Psoas muscle (tissue), 8 donors: ENCODE measurements around the gene ACSS2. TPM values are rescaled to one million over a fixed set of nuclear protein-coding genes. Genes with fewer than 3 reads are reported as not detected.

ENCODE experiments used
- ATAC-seq, 4 donors: fragments of 200-7000 bp; cut with Tn5 transposase; one replicate each; pipeline ENCODE4 v1.9.1; 2020; ENCODE audit warnings: moderate library complexity in 3 of 4, mild to moderate bottlenecking in 2 of 4
- DNase-seq, 2 donors: peaks; one replicate each; pipeline ENCODE4 v3.0.0-alpha.2; 2020
- H3K27ac ChIP-seq: fragments of 200-600 bp; one replicate; pipeline ENCODE4 v1.8.0; 2022
- H3K27me3 ChIP-seq, 3 donors: fragments of 200-600 bp in 1 of 3; one replicate each; pipeline versions ENCODE4 v1.6.1 to v1.8.0; 2013 to 2022; ENCODE audit warnings: low read length in 2 of 3, mild to moderate bottlenecking in 2 of 3, moderate library complexity in 1 of 3; ENCODE audit not compliant: insufficient read depth in 3 of 3
- H3K36me3 ChIP-seq, 2 donors: fragments of 200-600 bp in 1 of 2; one replicate each; pipeline versions ENCODE4 v1.6.1 to v1.8.0; 2013 to 2022; ENCODE audit warnings: low read depth in 1 of 2, mild to moderate bottlenecking in 1 of 2, moderate library complexity in 1 of 2; ENCODE audit not compliant: insufficient read depth in 1 of 2
- H3K4me1 ChIP-seq: fragments of 200-600 bp; one replicate; pipeline ENCODE4 v1.8.0; 2022
- H3K4me3 ChIP-seq: fragments of 200-600 bp; one replicate; pipeline ENCODE4 v1.8.0; 2022; ENCODE audit warnings: mild to moderate bottlenecking
- H3K9me3 ChIP-seq: fragments of 200-600 bp; one replicate; pipeline ENCODE4 v1.8.0; 2022
- WGBS, 3 donors: extraction: QIAGEN DNeasy Blood & Tissue Kit; methylation state at CpG; one replicate each; pipeline versions ENCODE4 v1.1.6 to v1.1.7; 2013; 5-methylcytosine and 5-hydroxymethylcytosine counted together
- intact Hi-C, 2 donors: fragments of 100-400 bp; cut with DNase I; formaldehyde crosslinking; loops; one replicate each; pipeline versions ENCODE4 v1.11.0 to v1.14.2; 2022
- polyA plus RNA-seq, 3 donors: library from polyadenylated mRNA; stranded (reverse); fragments of 200-250 nt; gene quantifications; one replicate each; pipeline ENCODE4 v1.2.3, GENCODE V29; 2013
- total RNA-seq, 4 donors: library from RNA; stranded (reverse); fragmentation: NEBNext Ultra II Directional in 2 of 4; extraction: Animal tissue kit (Norgen Biotek cat#: 25700) in 2 of 4; gene quantifications; one replicate each; pipeline versions ENCODE4 v1.2.1 to v1.2.4, GENCODE V29; 2021 to 2023
- TF ChIP-seq, protein P1 (sequence below): fragments of 200-600 bp; IDR thresholded peaks from one replicate; pipeline ENCODE4 v1.8.0; 2022; ENCODE audit warnings: antibody characterized with exemption
- donor health status: healthy with polysubstance abuse.
- donor health status: DM: no; HTN: no; CAD: no; lungs with moderate emphysema.
- donor health status: Bipolar disorder and iron deficiency.
- donor health status: healthy.
- donor health status: DM: yes; HTN: yes; CAD: no.
- donor health status: DM: no; HTN: no; CAD: no.
- donor health status: DM: no; HTN: no; CAD: no.
- donor health status: DM: yes; HTN: yes; CAD: no.

The ACSS2 gene
- total and polyA plus RNA-seq, 7 donors: 15.9 to 161 (median 106) TPM

DNA sequence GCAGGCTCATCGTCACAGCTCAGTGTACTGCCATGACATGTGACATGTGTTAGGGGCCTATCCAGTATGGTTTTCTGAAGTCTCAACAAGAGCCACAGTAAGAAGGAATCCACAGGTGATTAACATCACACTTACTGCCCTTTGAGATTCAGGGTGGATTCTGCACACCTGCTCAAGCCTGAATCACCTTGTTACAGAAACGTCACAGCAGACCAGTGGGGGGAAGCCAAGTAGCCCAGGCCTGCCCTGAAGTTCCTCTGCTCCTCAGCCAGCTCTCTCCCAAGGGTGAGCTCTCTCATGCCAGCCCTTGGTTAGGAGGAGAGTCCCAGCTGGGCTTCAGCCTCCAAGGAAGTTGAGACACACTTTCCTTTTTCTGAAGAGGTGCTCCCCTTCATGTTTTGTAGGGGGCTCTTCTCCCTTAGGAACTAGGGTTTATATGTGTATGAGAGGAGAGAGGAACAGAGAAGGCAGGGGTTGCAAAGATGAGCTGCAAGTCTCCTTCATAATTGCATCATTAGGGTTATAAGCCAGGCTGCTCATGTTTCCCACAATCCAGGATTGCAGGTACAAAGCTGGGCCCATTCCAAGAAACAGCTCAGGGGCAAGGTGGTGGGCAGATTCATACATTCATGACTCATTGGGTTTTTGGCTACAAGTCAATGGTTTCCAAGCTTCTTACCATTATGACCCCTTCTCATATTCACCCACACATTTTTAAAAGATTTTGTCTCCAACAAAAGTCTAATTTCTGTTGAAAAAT lies 67.6 kb downstream of the ACSS2 start:
- peak overlapping the region; percentile 42 for H3K27ac ChIP-seq
- H3K4me1 ChIP-seq: peaks cover 56% of the 10 kb centered on the region
- H3K9me3 ChIP-seq: no peaks in the 10 kb centered on the region
- ATAC-seq: peak in 2 of 4 donors; percentile 17 to 21
- H3K4me3 ChIP-seq: no peak overlapping the region
- H3K36me3 ChIP-seq: peaks cover 0 to 28% of the 10 kb centered on the region in 2 donors
- 60 to 79% (median 63%) methylated on average over 2 of the region's 2 CpGs for WGBS, 3 donors
- H3K27me3 ChIP-seq: no peaks in the 10 kb centered on the region
- intact Hi-C loops: no loop called here
- TF ChIP-seq, protein P1, sequence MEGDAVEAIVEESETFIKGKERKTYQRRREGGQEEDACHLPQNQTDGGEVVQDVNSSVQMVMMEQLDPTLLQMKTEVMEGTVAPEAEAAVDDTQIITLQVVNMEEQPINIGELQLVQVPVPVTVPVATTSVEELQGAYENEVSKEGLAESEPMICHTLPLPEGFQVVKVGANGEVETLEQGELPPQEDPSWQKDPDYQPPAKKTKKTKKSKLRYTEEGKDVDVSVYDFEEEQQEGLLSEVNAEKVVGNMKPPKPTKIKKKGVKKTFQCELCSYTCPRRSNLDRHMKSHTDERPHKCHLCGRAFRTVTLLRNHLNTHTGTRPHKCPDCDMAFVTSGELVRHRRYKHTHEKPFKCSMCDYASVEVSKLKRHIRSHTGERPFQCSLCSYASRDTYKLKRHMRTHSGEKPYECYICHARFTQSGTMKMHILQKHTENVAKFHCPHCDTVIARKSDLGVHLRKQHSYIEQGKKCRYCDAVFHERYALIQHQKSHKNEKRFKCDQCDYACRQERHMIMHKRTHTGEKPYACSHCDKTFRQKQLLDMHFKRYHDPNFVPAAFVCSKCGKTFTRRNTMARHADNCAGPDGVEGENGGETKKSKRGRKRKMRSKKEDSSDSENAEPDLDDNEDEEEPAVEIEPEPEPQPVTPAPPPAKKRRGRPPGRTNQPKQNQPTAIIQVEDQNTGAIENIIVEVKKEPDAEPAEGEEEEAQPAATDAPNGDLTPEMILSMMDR: no peak
- DNase-seq: no peak

DNA sequence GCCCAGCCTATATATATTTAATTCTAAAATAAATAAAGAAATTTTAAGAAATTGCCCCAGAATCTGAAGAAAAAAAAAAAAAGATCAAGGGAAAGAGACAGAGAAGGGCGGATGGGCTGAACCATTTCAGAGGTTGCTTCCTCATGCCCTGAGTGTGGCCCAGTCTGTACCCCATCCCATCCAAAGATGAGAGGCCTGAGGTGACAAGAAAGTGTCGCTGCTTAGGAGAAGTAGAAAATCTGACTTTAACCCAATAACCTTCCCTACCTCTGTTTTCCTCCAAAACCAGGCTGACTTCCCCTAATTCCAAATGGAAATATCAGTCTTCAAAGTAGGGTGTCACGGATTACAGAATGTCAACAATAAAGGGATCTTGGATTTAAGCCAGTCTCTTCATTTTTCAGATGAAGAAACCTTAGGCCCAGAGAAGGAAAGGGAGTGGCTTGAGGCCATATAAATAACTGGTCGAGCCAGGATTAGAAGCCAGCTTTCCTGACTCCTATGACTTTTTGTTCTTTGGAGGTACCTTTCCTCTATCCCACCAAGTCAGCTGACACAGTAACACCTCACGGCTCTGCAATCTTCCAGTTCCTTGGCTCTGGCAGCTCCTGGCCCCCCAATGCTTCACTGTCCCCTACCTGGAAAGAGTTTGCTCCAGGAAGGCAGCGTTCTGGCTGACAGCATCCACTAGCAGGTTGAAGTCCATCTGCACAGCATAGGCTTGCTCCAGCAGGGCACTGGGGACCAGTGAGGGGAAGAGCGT lies 69.1 kb downstream of the ACSS2 start:
- no peak overlapping the region for H3K4me3 ChIP-seq
- WGBS, 3 donors: 75 to 79% (median 76%) methylated on average over 7 of the region's 7 CpGs
- H3K27ac ChIP-seq: peak overlapping the region; percentile 57
- H3K4me1 ChIP-seq: peaks cover 43% of the 10 kb centered on the region
- ATAC-seq (no peak), DNase-seq (no peak)
- no peaks in the 10 kb centered on the region for H3K27me3 ChIP-seq
- intact Hi-C loops: no loop called here
- TF ChIP-seq, protein P1: no peak
- no peaks in the 10 kb centered on the region for H3K9me3 ChIP-seq
- peaks cover 0 to 33% of the 10 kb centered on the region in 2 donors for H3K36me3 ChIP-seq

DNA sequence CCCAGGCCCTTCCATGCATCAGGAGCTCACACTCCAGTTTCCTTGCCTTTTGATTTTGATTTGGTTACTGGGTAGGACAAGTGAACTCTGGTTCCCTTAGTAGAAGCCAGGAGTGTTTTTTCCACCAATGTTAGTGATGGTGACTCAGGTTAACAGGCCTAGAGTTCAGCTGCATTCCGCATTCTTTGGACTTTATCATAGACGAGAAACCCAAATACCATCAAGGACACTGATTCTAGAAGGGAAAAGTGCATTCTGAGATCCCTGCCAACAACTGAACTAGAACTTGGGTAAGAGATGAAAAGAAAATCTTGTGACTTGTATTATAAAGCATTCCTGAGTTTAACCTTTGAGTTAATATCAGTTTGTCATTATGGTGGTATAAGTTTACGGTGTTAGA lies 70.2 kb downstream of the ACSS2 start:
- TF ChIP-seq, protein P1: no peak
- no peak for DNase-seq
- no peak for ATAC-seq
- no peaks in the 10 kb centered on the region for H3K27me3 ChIP-seq
- peak overlapping the region; percentile 48 for H3K27ac ChIP-seq
- no peak overlapping the region for H3K4me3 ChIP-seq
- H3K36me3 ChIP-seq: peaks cover 0 to 30% of the 10 kb centered on the region in 2 donors
- H3K9me3 ChIP-seq: no peaks in the 10 kb centered on the region
- H3K4me1 ChIP-seq: peaks cover 32% of the 10 kb centered on the region
- intact Hi-C loops: no loop called here
- WGBS, 3 donors: 78 to 86% (median 79%) methylated on average over 3 of the region's 3 CpGs

DNA sequence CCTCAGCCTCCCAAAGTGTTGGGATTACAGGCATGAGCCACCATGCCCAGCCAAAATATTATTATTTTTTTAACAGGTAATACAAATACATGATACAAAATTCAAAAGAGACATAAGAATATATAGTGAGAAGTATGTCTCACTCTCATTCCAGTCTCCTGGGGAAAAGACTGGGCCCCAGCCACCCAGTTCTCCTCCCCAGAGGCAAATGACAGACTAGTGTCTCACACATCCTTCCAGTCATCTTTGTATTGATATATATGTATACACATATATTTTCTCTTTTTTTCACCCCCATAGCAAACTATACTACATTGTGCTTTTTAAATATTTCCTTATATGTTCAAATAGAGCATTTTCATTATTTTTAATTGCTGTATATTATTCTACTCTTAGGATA lies 70.9 kb downstream of the ACSS2 start:
- peak overlapping the region; percentile 48 for H3K27ac ChIP-seq

More for the DNA sequence above, 70.9 kb downstream of the ACSS2 start:
- no peaks in the 10 kb centered on the region for H3K9me3 ChIP-seq
- TF ChIP-seq, protein P1: no peak
- H3K36me3 ChIP-seq: peaks cover 0 to 24% of the 10 kb centered on the region in 2 donors
- ATAC-seq (no peak), DNase-seq (no peak)
- H3K27me3 ChIP-seq: no peaks in the 10 kb centered on the region
- H3K4me3 ChIP-seq: no peak overlapping the region
- peaks cover 35% of the 10 kb centered on the region for H3K4me1 ChIP-seq
- intact Hi-C loops: no loop called here
